ENCODE data around the gene ACOX1.

The ACOX1 gene

GRCh38 chr17:75996665-75997590 lies 18.0 kb upstream of the ACOX1 start:
- no peak overlapping the region for H3K27ac ChIP-seq (ENCODE audit: low read depth, low read length)
- no peaks in the 10 kb centered on the region for H3K27me3 ChIP-seq (ENCODE audit: control insufficient read depth, insufficient read depth, low read length)
- H3K9me3 ChIP-seq (ENCODE audit: control insufficient read depth, insufficient read depth, low read length), result no peaks in the 10 kb centered on the region
- H3K4me3 ChIP-seq (ENCODE audit: low read depth, low read length), result no peak overlapping the region
- peaks cover 17% of the 10 kb centered on the region for H3K36me3 ChIP-seq (ENCODE audit: control insufficient read depth, insufficient read depth, low read length)
- H3K9ac ChIP-seq (ENCODE audit: low read depth, low read length), result no peak overlapping the region
- H3K4me1 ChIP-seq (ENCODE audit: control insufficient read depth, insufficient read depth, low read length), result no peaks in the 10 kb centered on the region

- H3K4me3 ChIP-seq (ENCODE audit: low read depth, low read length), result no peak overlapping the region
- no peaks in the 10 kb centered on the region for H3K4me1 ChIP-seq (ENCODE audit: control insufficient read depth, insufficient read depth, low read length)
- no peak overlapping the region for H3K27ac ChIP-seq (ENCODE audit: low read depth, low read length)
- no peak overlapping the region for H3K9ac ChIP-seq (ENCODE audit: low read depth, low read length)
- no peaks in the 10 kb centered on the region for H3K27me3 ChIP-seq (ENCODE audit: control insufficient read depth, insufficient read depth, low read length)
- no peaks in the 10 kb centered on the region for H3K9me3 ChIP-seq (ENCODE audit: control insufficient read depth, insufficient read depth, low read length)
- peaks cover 20% of the 10 kb centered on the region for H3K36me3 ChIP-seq (ENCODE audit: control insufficient read depth, insufficient read depth, low read length)
These were observed 16.5 kb upstream of the ACOX1 start for GRCh38 chr17:75995385-75995925.

GRCh38 chr17:75994802-75995370 lies 15.9 kb upstream of the ACOX1 start:
- Histone ChIP-seq H3K4me1 (ENCODE audit: control insufficient read depth, insufficient read depth, low read length) (no peaks in the 10 kb centered on the region), H3K36me3 (ENCODE audit: control insufficient read depth, insufficient read depth, low read length) (peaks cover 20% of the 10 kb centered on the region), H3K9ac (ENCODE audit: low read depth, low read length) (no peak overlapping the region), H3K4me3 (ENCODE audit: low read depth, low read length) (no peak overlapping the region), H3K9me3 (ENCODE audit: control insufficient read depth, insufficient read depth, low read length) (no peaks in the 10 kb centered on the region), H3K27me3 (ENCODE audit: control insufficient read depth, insufficient read depth, low read length) (no peaks in the 10 kb centered on the region), H3K27ac (ENCODE audit: low read depth, low read length) (no peak overlapping the region)

DNA sequence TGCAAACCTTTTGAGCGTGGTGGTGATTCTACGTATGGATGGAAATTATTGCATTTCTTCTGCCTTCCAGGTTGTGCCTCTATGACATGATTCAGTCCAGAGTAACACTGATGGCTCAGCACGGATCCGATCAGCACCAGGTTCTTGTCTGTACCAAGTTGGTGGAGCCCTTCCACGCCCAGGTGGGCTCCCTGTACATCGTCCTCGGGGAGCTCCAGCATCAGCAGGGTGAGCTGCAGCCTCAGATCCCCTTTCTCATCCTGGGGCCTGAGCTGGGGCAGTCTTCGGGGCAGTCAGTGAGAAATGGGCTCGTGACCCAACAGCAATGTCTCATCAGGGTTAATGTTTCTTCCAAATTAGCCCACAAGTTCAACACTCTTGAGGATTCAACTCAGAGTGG lies 12.4 kb upstream of the ACOX1 start:
- H3K4me1 ChIP-seq (ENCODE audit: control insufficient read depth, insufficient read depth, low read length), result no peaks in the 10 kb centered on the region
- no peaks in the 10 kb centered on the region for H3K9me3 ChIP-seq (ENCODE audit: control insufficient read depth, insufficient read depth, low read length)
- no peak overlapping the region for H3K4me3 ChIP-seq (ENCODE audit: low read depth, low read length)
- H3K36me3 ChIP-seq (ENCODE audit: control insufficient read depth, insufficient read depth, low read length), result peaks cover 29% of the 10 kb centered on the region
- H3K27me3 ChIP-seq (ENCODE audit: control insufficient read depth, insufficient read depth, low read length), result no peaks in the 10 kb centered on the region
- H3K27ac ChIP-seq (ENCODE audit: low read depth, low read length), result no peak overlapping the region
- H3K9ac ChIP-seq (ENCODE audit: low read depth, low read length), result no peak overlapping the region

- H3K27me3 ChIP-seq (ENCODE audit: control insufficient read depth, insufficient read depth, low read length), result no peaks in the 10 kb centered on the region
- no peaks in the 10 kb centered on the region for H3K9me3 ChIP-seq (ENCODE audit: control insufficient read depth, insufficient read depth, low read length)
- no peak overlapping the region for H3K9ac ChIP-seq (ENCODE audit: low read depth, low read length)
- H3K27ac ChIP-seq (ENCODE audit: low read depth, low read length), result no peak overlapping the region
- peaks cover 19% of the 10 kb centered on the region for H3K36me3 ChIP-seq (ENCODE audit: control insufficient read depth, insufficient read depth, low read length)
- H3K4me3 ChIP-seq (ENCODE audit: low read depth, low read length), result no peak overlapping the region
- H3K4me1 ChIP-seq (ENCODE audit: control insufficient read depth, insufficient read depth, low read length), result peaks cover 23% of the 10 kb centered on the region
These were observed 8.1 kb upstream of the ACOX1 start for GRCh38 chr17:75987041-75987440.

GRCh38 chr17:75985986-75986385 lies 7.0 kb upstream of the ACOX1 start:
- H3K4me3 ChIP-seq (ENCODE audit: low read depth, low read length), result no peak overlapping the region
- no peaks in the 10 kb centered on the region for H3K27me3 ChIP-seq (ENCODE audit: control insufficient read depth, insufficient read depth, low read length)
- peaks cover 9% of the 10 kb centered on the region for H3K36me3 ChIP-seq (ENCODE audit: control insufficient read depth, insufficient read depth, low read length)
- no peaks in the 10 kb centered on the region for H3K9me3 ChIP-seq (ENCODE audit: control insufficient read depth, insufficient read depth, low read length)
- H3K4me1 ChIP-seq (ENCODE audit: control insufficient read depth, insufficient read depth, low read length), result peaks cover 25% of the 10 kb centered on the region
- H3K27ac ChIP-seq (ENCODE audit: low read depth, low read length), result no peak overlapping the region
- no peak overlapping the region for H3K9ac ChIP-seq (ENCODE audit: low read depth, low read length)

- Histone ChIP-seq H3K9ac (ENCODE audit: low read depth, low read length) (peak overlapping the region; percentile 71), H3K27me3 (ENCODE audit: control insufficient read depth, insufficient read depth, low read length) (no peaks in the 10 kb centered on the region), H3K4me1 (ENCODE audit: control insufficient read depth, insufficient read depth, low read length) (peaks cover 29% of the 10 kb centered on the region), H3K9me3 (ENCODE audit: control insufficient read depth, insufficient read depth, low read length) (no peaks in the 10 kb centered on the region), H3K4me3 (ENCODE audit: low read depth, low read length) (peak overlapping the region; percentile 40), H3K27ac (ENCODE audit: low read depth, low read length) (peak overlapping the region; percentile 86), H3K36me3 (ENCODE audit: control insufficient read depth, insufficient read depth, low read length) (peaks cover 9% of the 10 kb centered on the region)
These were observed 4.7 kb upstream of the ACOX1 start for GRCh38 chr17:75983501-75984181.

DNA sequence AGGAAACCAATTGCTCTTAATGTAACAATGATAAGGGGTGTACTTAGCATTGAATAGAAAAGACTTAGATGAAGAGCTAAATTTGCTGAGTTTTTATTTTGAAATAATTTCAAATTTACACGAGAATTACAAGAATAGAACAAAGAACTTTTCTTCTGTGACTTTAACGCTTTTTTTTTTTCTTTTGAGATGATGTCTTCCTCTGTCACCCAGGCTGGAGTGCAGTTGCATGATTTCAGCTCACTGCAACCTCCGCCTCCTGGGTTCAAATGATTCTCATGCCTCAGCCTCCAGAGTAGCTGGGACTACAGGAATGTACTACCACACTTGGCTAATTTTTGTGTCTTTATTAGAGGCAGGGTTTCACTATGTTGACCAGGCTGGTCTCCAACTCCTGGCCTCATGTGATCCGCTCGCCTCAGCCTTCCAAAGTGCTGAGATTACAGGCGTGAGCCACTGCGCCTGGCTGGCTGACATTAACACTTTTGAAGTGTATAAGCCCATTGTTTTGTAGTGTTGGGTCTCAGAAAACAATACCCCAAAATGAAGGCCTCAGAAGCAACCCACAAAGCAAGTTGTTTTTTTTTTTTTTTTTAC lies 2.2 kb upstream of the ACOX1 start:
- Histone ChIP-seq H3K36me3 (ENCODE audit: control insufficient read depth, insufficient read depth, low read length) (peaks cover 6% of the 10 kb centered on the region; the same call in 1 of the 2 replicates), H3K27me3 (ENCODE audit: control insufficient read depth, insufficient read depth, low read length) (no peaks in the 10 kb centered on the region), H3K4me3 (ENCODE audit: low read depth, low read length) (no peak overlapping the region), H3K9ac (ENCODE audit: low read depth, low read length) (no peak overlapping the region), H3K27ac (ENCODE audit: low read depth, low read length) (peak overlapping the region; percentile 20), H3K4me1 (ENCODE audit: control insufficient read depth, insufficient read depth, low read length) (peaks cover 31% of the 10 kb centered on the region), H3K9me3 (ENCODE audit: control insufficient read depth, insufficient read depth, low read length) (no peaks in the 10 kb centered on the region)

DNA sequence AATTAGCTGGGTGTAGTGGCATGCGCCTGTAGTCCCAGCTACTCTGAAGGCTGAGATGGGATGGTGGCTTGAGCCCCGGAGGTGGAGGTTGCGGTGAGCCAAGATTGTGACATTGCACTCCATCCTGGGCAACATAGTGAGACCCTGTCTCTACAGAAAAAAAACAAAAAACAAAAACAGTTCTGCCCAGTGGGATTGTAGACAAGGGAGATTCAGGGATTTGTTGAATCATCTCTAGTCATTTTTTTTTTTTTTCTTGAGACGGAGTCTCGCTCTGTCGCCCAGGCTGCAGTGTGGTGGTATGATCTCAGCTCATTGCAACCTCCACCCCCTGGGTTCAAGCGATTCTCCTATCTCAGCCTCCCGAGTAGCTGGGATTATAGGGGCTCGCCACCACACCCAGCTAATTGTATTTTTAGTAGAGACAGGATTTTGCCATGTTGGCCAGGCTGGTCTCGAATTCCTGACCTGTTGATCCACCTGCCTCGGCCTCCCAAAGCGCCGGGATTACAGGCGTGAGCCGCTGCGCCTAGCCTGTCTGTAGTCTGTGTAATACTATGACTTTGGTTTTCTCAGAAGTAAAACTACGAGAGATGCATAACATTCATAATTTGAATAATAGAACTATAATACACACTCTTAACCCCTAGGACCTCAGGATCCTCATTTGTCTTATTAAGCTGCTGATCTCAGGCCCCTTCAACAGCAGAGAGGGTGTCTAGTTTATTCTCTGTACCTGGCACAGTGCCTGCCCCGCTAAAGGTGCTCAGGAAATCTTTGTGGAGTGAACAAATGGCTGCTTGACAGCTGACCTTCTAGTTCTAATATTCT lies 1.4 kb upstream of the ACOX1 start:
- peak overlapping the region; percentile 89 for H3K4me3 ChIP-seq (ENCODE audit: low read depth, low read length)
- H3K36me3 ChIP-seq (ENCODE audit: control insufficient read depth, insufficient read depth, low read length), result peaks cover 9% of the 10 kb centered on the region; the same call in 1 of the 2 replicates
- H3K27me3 ChIP-seq (ENCODE audit: control insufficient read depth, insufficient read depth, low read length), result no peaks in the 10 kb centered on the region
- H3K9me3 ChIP-seq (ENCODE audit: control insufficient read depth, insufficient read depth, low read length), result no peaks in the 10 kb centered on the region
- H3K27ac ChIP-seq (ENCODE audit: low read depth, low read length), result peak overlapping the region; percentile 100
- H3K4me1 ChIP-seq (ENCODE audit: control insufficient read depth, insufficient read depth, low read length), result peaks cover 31% of the 10 kb centered on the region
- H3K9ac ChIP-seq (ENCODE audit: low read depth, low read length), result peak overlapping the region; percentile 87; the same call in 1 of the 2 replicates

- Histone ChIP-seq H3K4me1 (ENCODE audit: control insufficient read depth, insufficient read depth, low read length) (peaks cover 31% of the 10 kb centered on the region), H3K27ac (ENCODE audit: low read depth, low read length) (peak overlapping the region; percentile 100), H3K27me3 (ENCODE audit: control insufficient read depth, insufficient read depth, low read length) (no peaks in the 10 kb centered on the region), H3K4me3 (ENCODE audit: low read depth, low read length) (peak overlapping the region; percentile 89), H3K9me3 (ENCODE audit: control insufficient read depth, insufficient read depth, low read length) (no peaks in the 10 kb centered on the region), H3K9ac (ENCODE audit: low read depth, low read length) (peak overlapping the region; percentile 87), H3K36me3 (ENCODE audit: control insufficient read depth, insufficient read depth, low read length) (peaks cover 9% of the 10 kb centered on the region; the same call in 1 of the 2 replicates)
These were observed 780 bp upstream of the ACOX1 start for GRCh38 chr17:75979705-75980187.

All from HUES48 (cell line).